SU-DHL-6 (cell line): Measurements from ENCODE around the gene COX4I1.

Experiments
- CTCF ChIP-seq: fragments of 200-600 bp; sonication (generic); IDR thresholded peaks from one replicate; pipeline ENCODE4 v1.5.1; 2017; ENCODE audit warnings: antibody characterized with exemption, mild to moderate bottlenecking, low read length, moderate library complexity; ENCODE audit not compliant: insufficient read depth, poor library complexity, severe bottlenecking
- EZH2phosphoT487 ChIP-seq: fragments of 200-600 bp; sonication (generic), shearing (Covaris generic); conservative IDR thresholded peaks from 2 replicates; pipeline ENCODE4 v1.6.1; 2018; ENCODE audit warnings: mild to moderate bottlenecking, antibody characterized with exemption, low read length, moderate library complexity, mixed read lengths

DNA sequence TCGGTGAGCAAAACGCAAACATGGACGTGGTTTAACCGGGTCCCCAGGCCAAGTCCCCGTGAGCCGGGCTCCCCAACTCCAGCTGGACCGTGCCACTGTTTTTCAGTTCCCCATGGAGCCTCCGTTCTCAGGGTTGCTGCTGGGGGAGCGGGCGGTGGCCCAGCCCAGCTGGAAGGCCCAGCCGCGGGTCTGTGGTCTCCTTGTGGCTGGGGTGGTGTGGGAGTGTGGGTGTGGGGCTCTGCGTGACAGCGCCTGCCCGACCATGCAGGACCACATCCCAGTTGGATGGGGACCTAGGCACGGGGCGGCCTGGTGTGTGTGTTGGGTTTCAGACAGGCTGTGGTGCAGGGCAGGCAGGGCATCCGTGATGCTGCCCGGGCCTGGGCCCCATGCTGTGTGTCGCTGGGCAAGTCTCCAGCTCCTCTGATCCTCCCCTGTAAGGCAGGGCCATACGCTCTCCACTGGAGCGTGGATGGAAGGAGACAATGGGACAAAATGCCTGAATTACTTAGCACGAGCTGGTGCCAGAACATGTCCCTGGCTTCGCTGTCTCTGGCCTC is 40.3 kb downstream of the COX4I1 start:
- no peak for TF ChIP-seq CTCF
- no peak for TF ChIP-seq EZH2phosphoT487
